GM18511 (cell line): ENCODE results near the gene MFAP2.
"Not testable (repeated sequence)": the region's sequence is repeated elsewhere in the genome, so short reads cannot be mapped to it uniquely, and the experiment has no call there.

Source experiments
- ATAC-seq: cut with Tn5 transposase; IDR thresholded peaks from one replicate; pipeline ENCODE4 v1.9.1; 2021; ENCODE audit warnings: mild to moderate bottlenecking, moderate library complexity; ENCODE audit not compliant: unreplicated experiment

Gene MFAP2

DNA sequence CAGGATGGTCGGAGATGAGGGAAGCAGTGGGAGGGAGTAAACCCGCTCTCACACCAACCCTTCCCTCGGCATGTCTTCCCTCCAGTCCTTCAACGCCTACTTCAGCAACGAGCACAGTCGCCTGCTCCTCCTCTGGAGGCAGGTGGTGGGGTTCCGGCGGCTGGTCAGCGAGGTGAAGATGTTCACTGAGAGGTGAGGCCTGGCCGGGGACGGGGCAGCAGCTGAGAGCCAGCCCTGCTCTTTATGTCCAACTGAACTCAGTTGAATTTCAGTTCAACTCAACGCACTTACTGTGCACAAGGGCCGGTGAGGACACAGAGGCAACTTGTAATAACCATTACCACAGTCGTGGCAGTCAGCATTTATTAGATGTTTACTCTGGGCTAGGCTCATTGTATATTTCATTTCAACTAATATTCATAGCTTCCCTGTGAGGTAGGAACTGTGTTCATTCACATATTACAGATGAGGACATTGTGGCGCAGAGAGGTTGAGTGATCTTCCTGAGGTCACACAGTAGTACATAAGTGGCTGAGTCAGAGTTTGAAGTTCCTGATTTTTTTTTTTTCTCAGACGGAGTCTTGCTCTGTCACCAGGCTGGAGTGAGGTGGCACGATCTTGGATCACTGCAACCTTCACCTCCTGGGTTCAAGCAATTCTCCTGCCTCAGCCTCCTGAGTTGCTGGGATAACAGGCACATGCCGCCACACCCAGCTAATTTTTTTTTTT, 49.0 kb downstream of the MFAP2 start:
- not testable (repeated sequence) for ATAC-seq

GRCh38 chr1:16929146-16930041, 51.0 kb downstream of the MFAP2 start:
- not testable (repeated sequence) for ATAC-seq

- no peak for ATAC-seq
Measured at GRCh38 chr1:16927711-16928485, 52.5 kb downstream of the MFAP2 start.

DNA sequence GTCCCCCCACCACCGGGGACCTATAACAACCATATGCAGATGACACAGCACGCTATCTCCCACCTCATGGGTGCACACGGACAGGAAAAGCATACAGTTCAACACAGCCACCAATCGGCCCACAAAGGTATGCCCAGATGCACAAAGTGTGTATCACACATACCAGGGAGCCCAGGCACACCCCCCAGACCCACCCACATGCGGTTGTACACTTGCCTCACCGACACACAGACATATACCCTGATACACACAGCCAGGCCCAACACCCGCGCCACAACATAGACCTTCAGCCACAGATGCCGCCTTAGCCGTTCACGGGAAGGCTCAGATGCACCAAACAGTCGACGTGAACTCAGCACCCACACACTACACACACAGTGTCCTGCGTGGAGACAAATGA, 53.2 kb downstream of the MFAP2 start:
- ATAC-seq, result no peak

DNA sequence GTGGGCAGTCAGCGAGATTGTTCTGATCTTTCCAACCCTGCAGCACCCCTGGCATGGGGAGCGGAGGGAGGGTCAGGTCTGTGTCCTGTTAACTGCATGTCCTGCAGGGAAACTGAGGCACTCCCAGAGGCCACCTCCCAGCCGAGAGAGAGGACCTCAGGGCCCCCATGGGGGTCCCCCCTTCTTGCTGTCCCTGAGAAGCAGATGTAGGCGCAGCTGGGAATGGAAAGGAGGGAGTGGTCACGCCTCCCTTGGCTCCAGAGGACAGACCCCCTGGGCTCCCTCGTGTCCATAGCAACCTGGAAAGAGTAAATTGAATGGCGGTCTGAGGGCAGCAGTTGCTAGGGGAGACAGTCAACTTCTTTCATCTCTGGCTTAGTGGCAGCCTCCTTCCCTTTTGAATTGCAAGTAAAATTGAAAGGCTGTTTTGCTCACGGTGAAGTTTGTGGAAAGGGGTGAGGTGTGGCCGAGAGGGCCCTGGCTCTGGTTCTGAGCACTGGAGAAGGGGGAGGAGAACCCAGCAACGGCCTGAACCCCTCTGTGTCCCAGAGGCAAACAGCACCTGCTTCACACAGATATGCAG, 53.8 kb downstream of the MFAP2 start:
- ATAC-seq, result no peak

GRCh38 chr1:16925635-16926490, 54.6 kb downstream of the MFAP2 start:
- no peak for ATAC-seq

DNA sequence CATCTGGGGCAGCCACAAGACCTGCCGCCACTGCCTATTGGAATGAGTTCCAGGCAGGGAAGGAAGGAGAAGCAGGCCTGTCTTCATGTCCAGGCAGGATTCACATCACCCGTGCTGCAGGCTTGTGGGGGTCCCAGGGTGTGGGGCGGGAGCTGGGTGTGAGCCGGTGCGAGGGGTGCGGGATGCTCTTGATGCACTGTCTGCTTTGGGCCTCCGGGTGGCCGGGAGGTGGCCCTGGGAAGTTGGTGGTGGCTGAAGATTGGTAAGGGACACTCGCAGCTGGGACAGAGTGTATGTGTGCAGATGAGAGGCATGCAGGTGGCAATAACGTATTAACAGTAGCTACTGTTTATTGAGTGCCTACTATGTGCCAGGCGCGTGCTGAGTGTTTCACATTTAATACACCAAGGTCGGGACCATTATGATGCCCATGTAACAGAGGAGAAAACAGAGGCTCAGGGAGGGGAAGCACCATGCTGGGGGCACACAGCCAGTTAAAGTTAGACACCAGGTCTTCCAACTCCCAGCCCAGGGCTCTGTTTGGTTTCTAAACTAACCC, 55.4 kb downstream of the MFAP2 start:
- no peak for ATAC-seq
